ENCODE data around the gene GAL3ST2. TPM values are rescaled to one million over a fixed set of nuclear protein-coding genes. Genes with fewer than 3 reads are reported as not detected.

Gene GAL3ST2
- polyA plus RNA-seq, 1 of the 3 experiments (the other 2 are of a cell fraction) = 0.15 TPM

DNA sequence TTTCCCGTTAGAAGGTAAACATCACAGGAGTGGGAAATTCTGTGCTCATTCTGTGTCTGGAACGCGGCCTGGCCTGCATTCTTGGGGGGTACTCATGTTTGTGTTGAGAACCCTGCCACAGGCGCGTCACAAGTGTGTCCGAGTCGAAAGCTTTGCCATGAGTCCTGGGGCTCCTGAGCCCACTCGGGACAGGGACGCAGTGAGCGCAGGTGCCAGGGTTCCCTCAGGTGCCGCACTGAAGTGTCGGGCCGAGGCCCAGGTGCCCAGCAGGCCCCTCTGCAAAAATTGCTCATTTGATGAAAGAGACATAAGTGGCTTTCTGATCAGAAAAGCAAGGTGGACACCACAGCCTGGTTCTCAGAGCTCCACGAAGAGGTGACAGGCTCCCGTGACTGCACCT lies 37.4 kb upstream of the GAL3ST2 start:
- Histone ChIP-seq H2AFZ (ENCODE audit: low read depth) (no peak overlapping the region), H3K4me3 (ENCODE audit: low read depth in 2 of 2, low read length in 1 of 2) (no peak overlapping the region), H4K20me1 (ENCODE audit: insufficient read depth) (peaks cover 35% of the 10 kb centered on the region), H3F3A (replicated peaks; ENCODE audit: insufficient read depth) (no peaks in the 10 kb centered on the region), H3K4me1 (ENCODE audit: control insufficient read depth in 1 of 2, insufficient read depth in 2 of 2, low read depth in 1 of 2, low read length in 1 of 2) (peaks cover 0 to 2% of the 10 kb centered on the region in 2 experiments; a peak in 1 of 4 replicates), H3K9me3 (no peaks in the 10 kb centered on the region), H3K36me3 (replicated peaks in 1 of 2; ENCODE audit: control insufficient read depth in 1 of 2, insufficient read depth in 2 of 2, low read length in 1 of 2) (peaks cover 5 to 11% of the 10 kb centered on the region in 2 experiments), H3K4me2 (no peak overlapping the region), H3K9me2 (no peaks in the 10 kb centered on the region), H3K9ac (no peak overlapping the region), H3K79me2 (ENCODE audit: insufficient read depth) (peaks cover 43% of the 10 kb centered on the region; the same call in 1 of the 2 replicates), H3K27ac (ENCODE audit: low read depth in 2 of 2, low read length in 1 of 2) (no peak overlapping the region), H3K27me3 (ENCODE audit: insufficient read depth) (no peaks in the 10 kb centered on the region)
- TF ChIP-seq FOXJ3 (CRISPR knock-in tag; IDR thresholded peaks at IDR 0.05) (no peak), FOXM1 (IDR thresholded peaks at IDR 0.05; ENCODE audit: low read depth) (no peak), TEAD4 (IDR thresholded peaks at IDR 0.05; ENCODE audit: borderline replicate concordance, insufficient read depth) (no peak), SIN3A (IDR thresholded peaks at IDR 0.05; ENCODE audit: borderline replicate concordance, low read depth, low read length) (no peak)
- TF ChIP-seq, protein P1, sequence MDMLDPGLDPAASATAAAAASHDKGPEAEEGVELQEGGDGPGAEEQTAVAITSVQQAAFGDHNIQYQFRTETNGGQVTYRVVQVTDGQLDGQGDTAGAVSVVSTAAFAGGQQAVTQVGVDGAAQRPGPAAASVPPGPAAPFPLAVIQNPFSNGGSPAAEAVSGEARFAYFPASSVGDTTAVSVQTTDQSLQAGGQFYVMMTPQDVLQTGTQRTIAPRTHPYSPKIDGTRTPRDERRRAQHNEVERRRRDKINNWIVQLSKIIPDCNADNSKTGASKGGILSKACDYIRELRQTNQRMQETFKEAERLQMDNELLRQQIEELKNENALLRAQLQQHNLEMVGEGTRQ (IDR thresholded peaks at IDR 0.05; ENCODE audit: borderline replicate concordance, low read depth, low read length) = no peak
- TF ChIP-seq, protein P2, sequence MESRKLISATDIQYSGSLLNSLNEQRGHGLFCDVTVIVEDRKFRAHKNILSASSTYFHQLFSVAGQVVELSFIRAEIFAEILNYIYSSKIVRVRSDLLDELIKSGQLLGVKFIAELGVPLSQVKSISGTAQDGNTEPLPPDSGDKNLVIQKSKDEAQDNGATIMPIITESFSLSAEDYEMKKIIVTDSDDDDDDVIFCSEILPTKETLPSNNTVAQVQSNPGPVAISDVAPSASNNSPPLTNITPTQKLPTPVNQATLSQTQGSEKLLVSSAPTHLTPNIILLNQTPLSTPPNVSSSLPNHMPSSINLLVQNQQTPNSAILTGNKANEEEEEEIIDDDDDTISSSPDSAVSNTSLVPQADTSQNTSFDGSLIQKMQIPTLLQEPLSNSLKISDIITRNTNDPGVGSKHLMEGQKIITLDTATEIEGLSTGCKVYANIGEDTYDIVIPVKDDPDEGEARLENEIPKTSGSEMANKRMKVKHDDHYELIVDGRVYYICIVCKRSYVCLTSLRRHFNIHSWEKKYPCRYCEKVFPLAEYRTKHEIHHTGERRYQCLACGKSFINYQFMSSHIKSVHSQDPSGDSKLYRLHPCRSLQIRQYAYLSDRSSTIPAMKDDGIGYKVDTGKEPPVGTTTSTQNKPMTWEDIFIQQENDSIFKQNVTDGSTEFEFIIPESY (IDR thresholded peaks at IDR 0.05; ENCODE audit: borderline replicate concordance, low read depth) = no peak
- TF ChIP-seq, protein P3, sequence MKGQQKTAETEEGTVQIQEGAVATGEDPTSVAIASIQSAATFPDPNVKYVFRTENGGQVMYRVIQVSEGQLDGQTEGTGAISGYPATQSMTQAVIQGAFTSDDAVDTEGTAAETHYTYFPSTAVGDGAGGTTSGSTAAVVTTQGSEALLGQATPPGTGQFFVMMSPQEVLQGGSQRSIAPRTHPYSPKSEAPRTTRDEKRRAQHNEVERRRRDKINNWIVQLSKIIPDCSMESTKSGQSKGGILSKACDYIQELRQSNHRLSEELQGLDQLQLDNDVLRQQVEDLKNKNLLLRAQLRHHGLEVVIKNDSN (IDR thresholded peaks at IDR 0.05; ENCODE audit: borderline replicate concordance, low read depth) = no peak
- ChIA-PET CTCF (interaction anchor here (1.0 to 2.1 kb wide), 2 partner anchors 36 to 140 kb away, joined by 3 to 7 read pairs; no protein-coding TSS in a partner anchor), POLR2A (no interaction called here)
- 96% methylated on average over 9 of the region's 15 CpGs for WGBS (ENCODE audit: low lambda C conversion rate)
- DNase-seq = no peak

DNA sequence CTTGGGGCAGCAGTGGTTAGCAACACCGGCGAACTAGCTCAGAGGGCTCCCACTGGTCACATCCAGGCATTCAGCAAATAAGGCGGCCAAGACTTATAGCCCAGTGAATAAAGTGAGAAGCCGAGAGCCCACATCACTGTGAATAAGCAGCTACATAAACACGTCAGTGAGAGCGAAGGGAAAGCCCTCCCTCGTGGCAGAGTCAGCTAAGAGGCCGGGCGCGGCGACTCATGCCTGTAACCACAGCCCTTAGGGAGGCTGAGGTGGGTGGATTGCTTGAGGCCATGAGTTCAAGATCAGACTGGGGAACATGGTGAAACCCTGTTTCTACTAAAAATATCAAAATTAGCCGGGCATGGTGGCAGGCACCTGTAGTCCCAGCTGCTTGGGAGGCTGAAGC lies 37.0 kb upstream of the GAL3ST2 start:
- H4K20me1 ChIP-seq (ENCODE audit: insufficient read depth) = peaks cover 35% of the 10 kb centered on the region

More for the DNA sequence above, 37.0 kb upstream of the GAL3ST2 start:
- TF ChIP-seq MXI1 (IDR thresholded peaks at IDR 0.05; ENCODE audit: low read depth, low read length) = no peak
- no peak for TF ChIP-seq RXRA (IDR thresholded peaks at IDR 0.05; ENCODE audit: borderline replicate concordance, low read depth)
- TF ChIP-seq MEF2A (IDR thresholded peaks at IDR 0.05; ENCODE audit: borderline replicate concordance, low read depth) = no peak
- no peak for TF ChIP-seq TCF12 (IDR thresholded peaks at IDR 0.05)
- no peak for TF ChIP-seq GATA2 (CRISPR knock-in tag; IDR thresholded peaks at IDR 0.05)
- no peak for TF ChIP-seq RCOR1 (IDR thresholded peaks at IDR 0.05; ENCODE audit: low read length)
- no peak for TF ChIP-seq SMC3 (IDR thresholded peaks at IDR 0.05; ENCODE audit: low read depth, low read length)
- TF ChIP-seq, protein P4, sequence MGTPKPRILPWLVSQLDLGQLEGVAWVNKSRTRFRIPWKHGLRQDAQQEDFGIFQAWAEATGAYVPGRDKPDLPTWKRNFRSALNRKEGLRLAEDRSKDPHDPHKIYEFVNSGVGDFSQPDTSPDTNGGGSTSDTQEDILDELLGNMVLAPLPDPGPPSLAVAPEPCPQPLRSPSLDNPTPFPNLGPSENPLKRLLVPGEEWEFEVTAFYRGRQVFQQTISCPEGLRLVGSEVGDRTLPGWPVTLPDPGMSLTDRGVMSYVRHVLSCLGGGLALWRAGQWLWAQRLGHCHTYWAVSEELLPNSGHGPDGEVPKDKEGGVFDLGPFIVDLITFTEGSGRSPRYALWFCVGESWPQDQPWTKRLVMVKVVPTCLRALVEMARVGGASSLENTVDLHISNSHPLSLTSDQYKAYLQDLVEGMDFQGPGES (IDR thresholded peaks at IDR 0.05; ENCODE audit: low read depth, low read length) = no peak
- TF ChIP-seq FOXM1 (IDR thresholded peaks at IDR 0.05; ENCODE audit: low read depth) = no peak
- no peak for TF ChIP-seq TAF1 (IDR thresholded peaks at IDR 0.05; ENCODE audit: borderline replicate concordance, low read depth, low read length)
- no peak for TF ChIP-seq RFX5 (IDR thresholded peaks at IDR 0.05; ENCODE audit: low read length)
- TF ChIP-seq CHD2 (IDR thresholded peaks at IDR 0.05; ENCODE audit: low read length, partially characterized antibody) = no peak
- no peak for DNase-seq
- Histone ChIP-seq H3K79me2 (ENCODE audit: insufficient read depth) (peaks cover 43% of the 10 kb centered on the region; the same call in 1 of the 2 replicates), H2AFZ (ENCODE audit: low read depth) (no peak overlapping the region), H3F3A (replicated peaks; ENCODE audit: insufficient read depth) (no peaks in the 10 kb centered on the region), H3K27ac (ENCODE audit: low read depth in 2 of 2, low read length in 1 of 2) (no peak overlapping the region), H3K4me2 (no peak overlapping the region), H3K9me2 (no peaks in the 10 kb centered on the region), H3K27me3 (ENCODE audit: insufficient read depth) (no peaks in the 10 kb centered on the region), H3K4me3 (ENCODE audit: low read depth in 2 of 2, low read length in 1 of 2) (no peak overlapping the region), H3K9ac (no peak overlapping the region), H3K4me1 (ENCODE audit: control insufficient read depth in 1 of 2, insufficient read depth in 2 of 2, low read depth in 1 of 2, low read length in 1 of 2) (peaks cover 0 to 2% of the 10 kb centered on the region in 2 experiments; a peak in 1 of 4 replicates), H3K9me3 (no peaks in the 10 kb centered on the region), H3K36me3 (replicated peaks in 1 of 2; ENCODE audit: control insufficient read depth in 1 of 2, insufficient read depth in 2 of 2, low read length in 1 of 2) (peaks cover 10 to 16% of the 10 kb centered on the region in 2 experiments)
- 88% methylated on average over 8 of the region's 12 CpGs for WGBS (ENCODE audit: low lambda C conversion rate)
- ChIA-PET CTCF (interaction anchor here (1.0 to 2.1 kb wide), 2 partner anchors 36 to 139 kb away, joined by 3 to 7 read pairs; no protein-coding TSS in a partner anchor), POLR2A (no interaction called here)
